IMR-90 (cell line): Measurements from ENCODE around the gene FNIP2. TPM values are rescaled to one million over a fixed set of nuclear protein-coding genes. Genes with fewer than 3 reads are reported as not detected.

Experiments used
- ATAC-seq: fragments of 200-7000 bp; cut with Tn5 transposase; 2 replicates; pipeline ENCODE4 v1.9.1; 2020; ENCODE audit warnings: low read depth, mild to moderate bottlenecking, moderate library complexity
- BruUV-seq: library from RNA; stranded (reverse); fragments of 400-500 nt; replicated peaks from 2 replicates; lab custom pipeline; 2021; lab: Mats Ljungman, UMichigan
- CTCF ChIA-PET: fragments of 300-600 bp; formaldehyde crosslinking; extraction: SDS; loops from one replicate; lab custom pipeline; 2021; ENCODE audit warnings: antibody characterized with exemption; lab: Yijun Ruan, JAX
- POLR2A ChIA-PET: fragments of 300-600 bp; sonication (Branson Sonifier 250); formaldehyde crosslinking; loops from one replicate; lab custom pipeline; 2022; ENCODE audit warnings: antibody characterized with exemption; ENCODE audit not compliant: unreplicated experiment; lab: Charles Lee
- DNase-seq: peaks from one replicate; pipeline ENCODE4 v3.0.0; 2013
- H2AFZ ChIP-seq: replicated peaks from 2 replicates; pipeline ENCODE3; 2013; ENCODE audit warnings: low read length, mild to moderate bottlenecking; ENCODE audit not compliant: poor library complexity
- H2AK5ac ChIP-seq: 2 replicates; pipeline ENCODE4 v1.6.1; 2013; ENCODE audit warnings: low read depth, low read length, inconsistent platforms
- H2AK9ac ChIP-seq: replicated peaks from 2 replicates; pipeline ENCODE3; 2013; ENCODE audit warnings: mild to moderate bottlenecking, low read depth, low read length, moderate library complexity; ENCODE audit not compliant: poor library complexity
- H2BK120ac ChIP-seq: 2 replicates; pipeline ENCODE4 v1.6.1; 2013; ENCODE audit warnings: low read depth, low read length, inconsistent platforms
- H2BK15ac ChIP-seq: 3 replicates; pipeline ENCODE4 v1.6.1; 2013; ENCODE audit warnings: low read depth, low read length, inconsistent platforms
- H2BK20ac ChIP-seq: 2 replicates; pipeline ENCODE4 v1.6.1; 2013; ENCODE audit warnings: low read depth, mild to moderate bottlenecking, inconsistent platforms, low read length, moderate library complexity
- H2BK5ac ChIP-seq: 2 replicates; pipeline ENCODE4 v1.6.1; 2013; ENCODE audit warnings: mild to moderate bottlenecking, low read depth, low read length, inconsistent platforms; ENCODE audit not compliant: poor library complexity, severe bottlenecking
- H3K14ac ChIP-seq: replicated peaks from 2 replicates; pipeline ENCODE4 v1.6.1; 2013; ENCODE audit warnings: low read depth, low read length, inconsistent platforms
- H3K18ac ChIP-seq: 2 replicates; pipeline ENCODE4 v1.6.1; 2013; ENCODE audit warnings: low read depth, low read length, control low read depth
- H3K23ac ChIP-seq: 2 replicates; pipeline ENCODE4 v1.6.1; 2013; ENCODE audit warnings: low read depth, low read length, inconsistent platforms
- H3K27ac ChIP-seq: 2 replicates; pipeline ENCODE4 v1.5.1; 2013; ENCODE audit warnings: mild to moderate bottlenecking, control low read depth, low read length; ENCODE audit not compliant: insufficient read depth
- H3K27me3 ChIP-seq: 2 replicates; pipeline ENCODE4 v1.6.1; 2013; ENCODE audit warnings: low read length; ENCODE audit not compliant: control insufficient read depth, insufficient read depth
- H3K36me3 ChIP-seq: 2 replicates; pipeline ENCODE4 v1.6.1; 2013; ENCODE audit warnings: low read length, mixed read lengths; ENCODE audit not compliant: control insufficient read depth, insufficient read depth
- H3K4ac ChIP-seq: 2 replicates; pipeline ENCODE4 v1.6.1; 2013; ENCODE audit warnings: low read depth, low read length, inconsistent platforms
- H3K4me1 ChIP-seq: 2 replicates; pipeline ENCODE4 v1.6.1; 2013; ENCODE audit warnings: low read length, mixed read lengths; ENCODE audit not compliant: control insufficient read depth, insufficient read depth
- H3K4me2 ChIP-seq: 2 replicates; pipeline ENCODE4 v1.6.1; 2013; ENCODE audit warnings: low read depth, mild to moderate bottlenecking, control low read depth, low read length, moderate library complexity
- H3K4me3 ChIP-seq: 2 replicates; pipeline ENCODE4 v1.5.1; 2013; ENCODE audit warnings: low read depth, mild to moderate bottlenecking, control low read depth, low read length, moderate library complexity; ENCODE audit not compliant: insufficient read depth
- H3K56ac ChIP-seq: 2 replicates; pipeline ENCODE4 v1.6.1; 2013; ENCODE audit warnings: low read length, inconsistent platforms; ENCODE audit not compliant: insufficient read depth; ENCODE audit errors: extremely low read depth
- H3K79me1 ChIP-seq, 2 experiments: 2 replicates each; pipeline ENCODE4 v1.6.1; 2013; ENCODE audit warnings: low read length in 2 of 2, inconsistent platforms in 1 of 2, low read depth in 1 of 2
- H3K9ac ChIP-seq: 2 replicates; pipeline ENCODE4 v1.6.1; 2013; ENCODE audit warnings: low read depth, low read length, control low read depth
- H3K9me1 ChIP-seq: 2 replicates; pipeline ENCODE4 v1.6.1; 2013; ENCODE audit warnings: low read length, inconsistent platforms; ENCODE audit not compliant: insufficient read depth
- H3K9me3 ChIP-seq: 2 replicates; pipeline ENCODE4 v1.6.1; 2013; ENCODE audit warnings: low read length; ENCODE audit not compliant: control insufficient read depth, insufficient read depth
- H4K20me1 ChIP-seq: 2 replicates; pipeline ENCODE4 v1.6.1; 2013; ENCODE audit warnings: low read length, inconsistent platforms; ENCODE audit not compliant: insufficient read depth
- H4K5ac ChIP-seq: 2 replicates; pipeline ENCODE4 v1.6.1; 2013; ENCODE audit warnings: mild to moderate bottlenecking, low read depth, low read length, control low read depth
- H4K8ac ChIP-seq, 2 experiments: 2 replicates each; pipeline ENCODE4 v1.6.1; 2013; ENCODE audit warnings: low read depth in 2 of 2, low read length in 2 of 2, control low read depth in 1 of 2, inconsistent platforms in 1 of 2
- H4K91ac ChIP-seq: 2 replicates; pipeline ENCODE4 v1.6.1; 2013; ENCODE audit warnings: low read depth, low read length, inconsistent platforms; ENCODE audit not compliant: insufficient read depth
- BHLHE40 ChIP-seq: fragments of 150-350 bp; IDR thresholded peaks from 2 replicates; pipeline ENCODE4 v1.6.1; 2016; ENCODE audit warnings: mild to moderate bottlenecking, low read depth, low read length
- CHD1 ChIP-seq: IDR thresholded peaks from 2 replicates; pipeline ENCODE4 v1.6.1; 2012; ENCODE audit warnings: low read depth, low read length, improper control_type of control experiment
- MXI1 ChIP-seq: IDR thresholded peaks from 2 replicates; pipeline ENCODE4 v1.6.1; 2012; ENCODE audit warnings: low read depth, mild to moderate bottlenecking, low read length, moderate library complexity, borderline replicate concordance
- POLR2A ChIP-seq: IDR thresholded peaks from 2 replicates; pipeline ENCODE4 v1.6.1; 2012; ENCODE audit warnings: mild to moderate bottlenecking, low read depth, low read length
- SMC3 ChIP-seq: fragments of 150-350 bp; IDR thresholded peaks from 2 replicates; pipeline ENCODE4 v1.6.1; 2016; ENCODE audit warnings: low read depth, mild to moderate bottlenecking, antibody characterized with exemption, low read length, moderate library complexity
- WGBS, 2 experiments: methylation state at CpG; one replicate each; pipeline versions ENCODE4 v1.1.5 to v1.1.7; 2013; ENCODE audit warnings: missing lambda C conversion rate in 2 of 2; ENCODE audit not compliant: insufficient read length in 1 of 2; ENCODE audit errors: extremely low coverage in 2 of 2; 5-methylcytosine and 5-hydroxymethylcytosine counted together
- dilution Hi-C: fragments of 300-500 bp; cut with HindIII; formaldehyde crosslinking; loops from one replicate; pipeline ENCODE4 v1.14.3; 2018; ENCODE audit warnings: low sequenced_read_pairs; ENCODE audit not compliant: unreplicated experiment
- in situ Hi-C: fragments of 300-500 bp; cut with MboI; formaldehyde crosslinking; loops from 3 replicates; pipeline ENCODE4 v1.14.3; 2019; ENCODE audit warnings: low sequenced_read_pairs, inconsistent platforms, mixed read lengths
- intact Hi-C: fragments of 100-400 bp; cut with micrococcal nuclease; formaldehyde crosslinking; loops from 2 replicates; pipeline ENCODE4 v1.10.0; 2022
- polyA plus RNA-seq, 3 experiments: library from polyadenylated mRNA; depleted of rRNA; stranded (reverse); fragments of >200 nt; gene quantifications; 2 replicates each; pipeline ENCODE4 v1.2.3, GENCODE V29; 2012; ENCODE audit warnings: low replicate concordance in 1 of 3
- total RNA-seq: library from RNA; depleted of rRNA; stranded (reverse); fragments of >200 nt; gene quantifications from 2 replicates; pipeline ENCODE4 v1.2.3, GENCODE V29; 2012
- TF ChIP-seq, protein P1 (sequence below): fragments of 150-350 bp; IDR thresholded peaks from 2 replicates; pipeline ENCODE4 v1.6.1; 2016; ENCODE audit warnings: low read depth, mild to moderate bottlenecking, low read length, moderate library complexity, borderline replicate concordance

The FNIP2 gene
- total and polyA plus RNA-seq, 2 of the 4 experiments (the other 2 are of a cell fraction): 4.7 to 24.6 TPM

GRCh38 chr4:158814207-158814606, 45.4 kb downstream of the FNIP2 start:
- in situ Hi-C loops (no loop called here), intact Hi-C loops (no loop called here), dilution Hi-C loops (no loop called here)
- no peak overlapping the region; the same call in 1 of the 2 replicates for H3K14ac ChIP-seq
- no peak overlapping the region for H2AK9ac ChIP-seq
- no peak overlapping the region for H4K91ac ChIP-seq
- no peak overlapping the region for H2BK15ac ChIP-seq
- no peak overlapping the region for H3K4me3 ChIP-seq
- WGBS, 2 experiments: no CpG with 5 or more reads among the region's 3 CpGs
- TF ChIP-seq, protein P1, sequence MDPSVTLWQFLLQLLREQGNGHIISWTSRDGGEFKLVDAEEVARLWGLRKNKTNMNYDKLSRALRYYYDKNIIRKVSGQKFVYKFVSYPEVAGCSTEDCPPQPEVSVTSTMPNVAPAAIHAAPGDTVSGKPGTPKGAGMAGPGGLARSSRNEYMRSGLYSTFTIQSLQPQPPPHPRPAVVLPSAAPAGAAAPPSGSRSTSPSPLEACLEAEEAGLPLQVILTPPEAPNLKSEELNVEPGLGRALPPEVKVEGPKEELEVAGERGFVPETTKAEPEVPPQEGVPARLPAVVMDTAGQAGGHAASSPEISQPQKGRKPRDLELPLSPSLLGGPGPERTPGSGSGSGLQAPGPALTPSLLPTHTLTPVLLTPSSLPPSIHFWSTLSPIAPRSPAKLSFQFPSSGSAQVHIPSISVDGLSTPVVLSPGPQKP: no peak
- TF ChIP-seq BHLHE40 (no peak), CHD1 (no peak), SMC3 (no peak), MXI1 (no peak), POLR2A (no peak)
- no peak overlapping the region for H2BK120ac ChIP-seq
- ATAC-seq (no peak), DNase-seq (no peak)
- POLR2A ChIA-PET: no interaction called here
- H3K23ac ChIP-seq: no peak overlapping the region
- H2BK5ac ChIP-seq: peak overlapping the region; percentile 57
- peak overlapping the region; percentile 30; the same call in 1 of the 2 replicates for H3K4me2 ChIP-seq
- no peak overlapping the region for H2AFZ ChIP-seq
- no peak overlapping the region for H4K5ac ChIP-seq
- H3K4me1 ChIP-seq: peaks cover 10% of the 10 kb centered on the region
- no peak overlapping the region for H4K8ac ChIP-seq
- H3K18ac ChIP-seq: no peak overlapping the region; the same call in 1 of the 2 replicates
- H3K36me3 ChIP-seq: no peaks in the 10 kb centered on the region
- no peak overlapping the region for H3K27ac ChIP-seq
- H3K9me1 ChIP-seq: peaks cover 12% of the 10 kb centered on the region
- H2BK20ac ChIP-seq: peak overlapping the region; percentile 8; the same call in 1 of the 2 replicates
- no peak overlapping the region for H3K4ac ChIP-seq
- H3K9ac ChIP-seq: no peak overlapping the region; the same call in 1 of the 2 replicates
- BruUV-seq: no TSS peak
- no peak overlapping the region; the same call in 1 of the 2 replicates for H2AK5ac ChIP-seq
- no peaks in the 10 kb centered on the region for H3K9me3 ChIP-seq
- H3K79me1 ChIP-seq: peaks cover 28 to 51% of the 10 kb centered on the region in 2 experiments
- H4K20me1 ChIP-seq: peaks cover 11% of the 10 kb centered on the region; the same call in 1 of the 2 replicates
- no peak overlapping the region for H3K56ac ChIP-seq
- CTCF ChIA-PET: no interaction called here
- H3K27me3 ChIP-seq: no peaks in the 10 kb centered on the region
